GM20431 (cell line): ENCODE measurements around the gene SHISA2.
"Not testable (repeated sequence)": the region's sequence is repeated elsewhere in the genome, so short reads cannot be mapped to it uniquely, and the experiment has no call there.

ENCODE experiments used
- in situ Hi-C: fragments of 300-500 bp; cut with MseI, MboI; formaldehyde crosslinking; loops from one replicate; pipeline ENCODE4 v1.15.0; 2020; ENCODE audit warnings: low sequenced_read_pairs; ENCODE audit not compliant: unreplicated experiment

Gene SHISA2

DNA sequence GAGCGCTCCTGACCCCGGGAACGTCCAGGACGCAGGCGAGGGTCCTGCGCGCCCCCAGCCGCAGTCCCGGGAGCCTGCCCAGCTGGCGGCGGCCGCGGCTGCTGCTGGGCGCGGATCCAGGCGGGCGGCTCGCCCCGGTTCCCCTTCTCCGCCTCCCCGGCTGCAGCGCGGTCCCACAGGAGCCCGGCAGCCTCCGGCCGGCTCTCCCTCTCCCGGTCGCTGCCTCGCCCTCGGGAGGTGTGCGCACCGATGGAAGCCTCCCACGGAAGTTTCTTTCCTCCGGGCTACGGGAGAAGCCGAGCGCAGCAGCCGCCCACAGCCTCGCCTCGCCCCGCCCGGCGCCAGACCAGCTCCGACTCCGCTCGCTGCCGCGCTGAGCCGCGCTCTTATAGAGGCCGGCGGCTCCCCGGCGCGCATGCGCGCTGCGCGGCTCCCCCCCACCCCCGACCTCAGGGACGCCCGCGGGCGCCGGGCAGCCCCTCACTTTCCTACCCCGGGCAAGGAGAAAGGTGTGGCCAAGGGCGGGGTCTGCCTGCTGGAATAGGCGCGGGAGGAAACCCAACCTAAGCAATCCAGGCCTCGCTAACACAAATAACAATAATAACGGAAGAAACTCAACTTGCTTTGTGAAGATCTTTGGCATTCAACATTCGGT, at the start of gene SHISA2:
SHISA2 (minus strand) TSS at position 360 of the 655 bp plus-strand sequence. CDS start 1,041 bp downstream, outside the sequence.
- in situ Hi-C loops: no loop called here

DNA sequence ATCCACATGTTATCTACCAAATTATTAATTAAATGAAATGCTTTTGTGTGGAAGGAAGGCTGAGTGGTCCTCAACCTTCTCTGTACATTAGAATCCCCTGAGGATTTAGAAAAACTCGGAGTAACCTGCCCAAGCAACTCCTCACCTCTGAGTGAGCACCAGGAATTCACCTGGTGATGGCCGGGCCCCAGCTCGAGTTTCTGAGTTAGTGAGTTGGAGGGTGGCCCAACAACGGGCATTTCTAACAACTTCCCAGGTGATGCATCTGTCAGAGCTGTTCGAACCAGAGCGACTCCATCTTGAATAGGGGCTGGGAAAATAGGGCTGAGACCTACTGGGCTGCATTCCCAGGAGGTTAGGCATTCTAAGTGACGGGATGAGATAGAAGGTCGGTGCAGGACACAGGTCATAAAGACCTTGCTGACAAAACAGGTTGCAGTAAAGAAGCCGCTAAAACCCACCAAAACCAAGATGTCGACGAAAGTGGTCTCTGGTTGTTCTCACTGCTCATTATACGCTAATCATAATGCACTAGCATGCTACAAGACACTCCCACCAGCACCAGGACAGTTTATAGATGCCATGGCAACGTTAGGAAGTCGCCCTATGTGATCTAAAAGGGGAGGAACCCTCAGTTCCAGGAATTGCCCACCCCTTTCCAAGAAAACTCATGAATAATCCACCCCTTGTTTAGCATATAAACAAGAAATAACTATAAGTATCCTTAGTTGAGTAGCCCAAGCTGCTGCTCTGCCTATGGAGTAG, 44.2 kb upstream of the SHISA2 start:
- in situ Hi-C loops: no loop called here

DNA sequence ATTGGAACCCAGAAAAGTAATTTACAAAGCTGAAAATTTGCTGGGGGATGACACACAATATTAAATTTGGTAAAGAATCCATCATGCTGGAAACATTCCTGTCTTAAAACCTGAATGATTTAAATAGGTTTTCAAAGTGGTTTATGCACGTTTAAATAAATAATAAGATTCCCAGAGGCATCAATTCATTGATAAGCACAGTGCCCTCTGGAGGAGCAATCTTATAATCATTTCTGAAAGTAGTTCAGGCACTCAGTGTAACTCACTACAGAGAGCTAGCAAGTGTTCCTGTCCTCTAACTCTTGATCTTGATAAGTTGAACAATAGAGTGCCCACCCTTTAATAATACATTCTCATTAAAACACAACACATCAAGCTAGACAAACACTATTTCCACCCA, 43.5 kb upstream of the SHISA2 start:
- in situ Hi-C loops: no loop called here

DNA sequence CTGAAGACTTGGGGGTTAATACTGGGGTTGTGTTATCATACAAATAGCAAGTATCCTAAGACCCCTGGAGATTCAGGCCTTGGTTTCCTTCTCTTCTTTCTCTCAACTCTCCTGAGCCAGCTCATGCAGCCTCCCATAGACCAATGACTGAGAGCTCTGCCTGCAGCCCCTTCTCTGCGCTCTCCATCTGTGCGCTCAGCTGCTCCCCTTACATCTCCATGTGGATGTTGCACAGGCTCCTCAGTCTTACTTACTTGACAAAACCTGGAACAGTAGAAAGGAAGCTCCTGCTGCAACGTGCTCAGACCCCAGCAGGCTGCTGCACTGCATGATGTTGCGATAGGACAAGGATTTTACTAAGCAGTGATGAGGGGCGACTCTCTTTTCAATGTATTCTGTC, 25.0 kb upstream of the SHISA2 start:
- in situ Hi-C loops: loop anchor here (10.0 kb wide), 1 partner anchor 502 kb away; no protein-coding TSS in a partner anchor

DNA sequence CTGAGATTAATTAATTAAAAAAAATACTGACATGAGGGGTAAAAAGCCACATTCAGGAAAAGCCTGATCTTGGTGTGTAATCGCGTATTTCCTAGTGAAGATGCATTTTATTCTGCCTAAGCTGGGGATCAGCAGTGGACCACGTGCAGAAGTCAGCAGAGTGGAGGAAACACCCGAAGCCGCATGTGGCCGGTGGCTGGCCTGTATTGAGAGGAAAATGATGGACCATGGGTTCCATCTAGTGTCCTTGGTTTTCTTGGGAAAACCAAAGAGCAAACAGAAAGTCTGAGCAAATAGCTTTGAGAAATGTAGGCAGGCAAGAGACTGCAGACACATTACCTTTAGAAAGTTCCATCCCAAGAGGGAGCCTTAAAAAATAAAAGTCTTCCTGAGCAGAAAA, 23.7 kb upstream of the SHISA2 start:
- in situ Hi-C loops: loop anchor here (10.0 kb wide), 1 partner anchor 501 kb away; no protein-coding TSS in a partner anchor

DNA sequence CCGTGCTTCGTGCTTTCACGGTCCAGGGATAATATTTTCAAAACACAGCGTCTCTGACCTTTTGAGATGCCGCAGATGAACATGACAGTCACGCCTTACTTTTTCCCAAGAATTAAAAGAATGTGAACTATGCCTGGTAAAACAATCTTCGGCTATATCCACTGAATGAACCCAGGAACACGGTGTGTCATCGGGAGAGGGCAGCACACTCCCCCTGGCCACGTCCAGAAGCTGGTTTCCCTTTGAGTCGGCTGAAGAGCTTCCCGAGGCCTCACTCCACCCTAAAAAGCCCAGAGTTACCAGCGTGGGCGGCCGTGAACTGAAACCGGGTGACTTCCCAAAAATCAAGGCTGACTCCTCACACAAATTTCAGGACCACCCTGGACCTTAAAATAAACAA, 22.9 kb upstream of the SHISA2 start:
- in situ Hi-C loops: loop anchor here (10.0 kb wide), 1 partner anchor 500 kb away; no protein-coding TSS in a partner anchor

DNA sequence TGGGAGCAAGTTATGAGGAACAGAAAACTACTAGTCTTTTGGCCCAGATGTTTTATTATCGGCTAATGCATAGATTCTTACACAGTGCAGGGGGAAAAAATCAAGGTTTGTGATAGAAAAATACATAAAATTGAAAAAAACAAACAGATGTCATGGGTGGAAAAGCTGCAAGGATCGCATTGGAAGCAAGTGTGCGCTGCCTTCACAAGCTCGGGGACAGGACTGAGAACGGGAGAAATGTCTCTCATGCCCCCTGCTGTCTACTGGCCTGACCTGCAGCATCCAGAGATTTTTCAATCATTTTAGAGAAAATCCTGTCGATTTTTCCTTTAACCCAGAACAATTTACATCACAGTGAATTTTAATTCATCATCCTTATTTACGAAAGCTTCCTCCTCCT, 20.5 kb upstream of the SHISA2 start:
- in situ Hi-C loops: loop anchor here (10.0 kb wide), 1 partner anchor 498 kb away; no protein-coding TSS in a partner anchor

DNA sequence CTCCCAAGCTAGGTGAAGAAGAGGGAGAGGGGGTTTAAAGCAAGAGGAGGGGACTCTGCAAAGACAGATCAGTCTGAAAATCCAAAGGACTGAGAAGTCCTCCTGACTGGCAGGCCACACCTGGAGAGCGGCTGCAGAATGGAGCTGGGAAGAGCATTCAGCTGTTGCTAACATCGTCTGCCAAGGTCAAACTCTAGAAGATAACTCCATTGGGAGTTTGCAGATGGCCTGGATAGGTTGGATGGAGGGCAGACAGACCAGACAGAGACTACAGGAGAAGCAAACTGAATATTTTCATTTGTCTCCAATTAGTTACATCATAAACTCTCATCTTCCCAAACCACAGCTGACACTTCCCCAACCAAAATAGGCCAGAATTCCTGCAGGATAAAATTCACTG, 19.9 kb upstream of the SHISA2 start:
- in situ Hi-C loops: loop anchor here (10.0 kb wide), 1 partner anchor 497 kb away; no protein-coding TSS in a partner anchor

DNA sequence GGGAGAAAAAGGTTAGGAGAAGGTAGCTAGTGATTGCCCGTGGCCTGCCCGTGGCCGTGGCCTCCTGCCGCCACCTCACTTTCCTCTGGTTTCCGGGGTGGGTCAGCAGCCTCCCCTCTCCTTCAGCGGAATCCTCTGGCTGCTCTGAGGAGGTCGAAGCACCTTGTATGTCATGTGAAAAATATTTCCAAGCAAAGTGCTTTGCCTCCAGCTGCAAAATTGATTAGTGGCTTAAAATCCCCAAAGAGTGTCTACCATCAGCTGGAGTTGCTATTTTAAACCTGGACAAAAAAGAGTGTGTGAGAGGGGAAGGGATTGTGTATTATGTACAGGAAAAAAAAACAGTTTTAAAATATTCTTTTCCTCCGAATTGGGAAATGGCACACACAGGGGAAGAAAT, 17.8 kb upstream of the SHISA2 start:
- in situ Hi-C loops: loop anchor here (10.0 kb wide), 1 partner anchor 495 kb away; no protein-coding TSS in a partner anchor

DNA sequence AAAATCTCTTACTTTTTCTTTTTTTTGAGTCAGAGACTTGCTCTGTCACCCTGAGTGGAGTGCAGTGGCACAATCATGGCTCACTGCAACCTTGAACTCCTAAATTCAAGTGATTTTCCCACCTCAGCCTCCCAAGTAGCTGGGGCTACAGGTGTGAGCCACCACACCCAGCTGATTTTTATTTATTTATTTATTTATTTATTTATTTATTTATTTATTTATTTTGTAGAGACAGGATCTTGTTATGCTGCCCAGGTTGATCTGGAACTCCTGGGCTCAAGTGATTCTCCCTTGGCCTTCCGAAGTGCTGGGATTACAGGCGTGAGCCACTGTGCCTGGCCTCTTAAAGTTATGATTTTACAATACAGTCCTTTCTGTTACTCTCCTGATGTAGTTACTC, 16.6 kb upstream of the SHISA2 start:
- in situ Hi-C loops: not testable (repeated sequence)

DNA sequence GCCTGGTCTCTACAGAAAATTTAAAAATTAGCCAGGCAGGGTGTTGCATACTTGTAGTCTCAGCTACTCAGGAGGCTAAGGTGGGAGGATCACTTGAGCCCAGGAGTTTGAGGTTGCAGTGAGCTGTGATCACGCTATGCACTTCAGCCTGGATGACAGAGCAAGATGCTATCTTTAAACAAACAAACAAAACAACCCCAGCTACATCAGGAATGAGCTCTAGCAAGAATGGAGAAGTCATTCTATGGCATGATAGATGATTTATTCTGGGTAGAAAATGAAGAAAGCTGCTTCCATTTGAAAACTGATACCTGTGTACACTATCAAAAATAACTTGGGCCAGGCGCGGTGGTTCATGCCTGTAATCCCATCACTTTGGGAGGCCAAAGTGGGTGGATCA, 15.8 kb upstream of the SHISA2 start:
- in situ Hi-C loops: no loop called here

DNA sequence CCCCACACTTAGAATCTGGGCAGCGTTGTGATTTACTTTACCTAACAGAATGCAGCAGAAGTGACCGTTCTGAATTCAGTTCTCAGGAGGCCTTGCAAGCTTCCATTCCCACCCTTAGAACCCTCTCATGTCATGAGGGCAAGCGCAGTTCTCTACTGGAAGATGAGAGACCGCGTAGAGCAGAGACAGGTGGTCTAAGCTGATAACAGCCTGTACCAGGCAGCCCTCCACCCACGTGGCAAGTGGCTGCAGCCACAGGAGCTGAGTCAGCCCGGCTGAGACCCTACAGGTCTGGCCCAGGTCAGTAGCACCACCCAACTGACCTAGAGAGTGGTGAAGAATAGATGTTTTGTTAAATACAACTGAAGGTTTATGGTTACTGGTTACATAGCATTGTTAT, 14.7 kb upstream of the SHISA2 start:
- in situ Hi-C loops: not testable (repeated sequence)

DNA sequence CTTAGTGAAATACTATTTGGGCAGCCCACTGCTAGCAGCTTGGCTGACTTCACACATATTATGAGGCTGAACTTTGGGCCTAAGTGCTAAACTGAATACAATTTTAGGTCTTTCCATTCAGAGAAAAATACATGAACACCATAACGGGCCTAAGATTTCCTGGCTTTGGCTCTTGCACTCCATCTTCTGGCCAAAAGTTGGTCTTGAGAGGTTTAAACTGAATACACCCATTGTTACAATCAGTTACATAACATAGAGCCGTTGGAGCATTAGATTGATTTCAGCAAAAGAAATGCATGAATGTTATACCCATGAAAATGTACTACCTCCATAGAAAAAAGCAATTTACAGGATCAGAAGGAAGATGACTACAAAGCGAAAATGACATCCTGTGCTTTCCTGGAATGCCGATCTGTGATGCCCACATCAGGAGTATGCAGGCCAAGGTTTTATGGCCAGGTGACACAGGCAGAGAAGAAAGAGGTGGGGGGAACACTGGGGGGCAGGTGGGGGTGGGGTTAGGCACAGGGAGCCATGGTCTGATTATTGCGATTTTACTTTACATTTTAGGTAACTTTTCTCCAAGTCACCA, 11.1 kb upstream of the SHISA2 start:
- in situ Hi-C loops: no loop called here

DNA sequence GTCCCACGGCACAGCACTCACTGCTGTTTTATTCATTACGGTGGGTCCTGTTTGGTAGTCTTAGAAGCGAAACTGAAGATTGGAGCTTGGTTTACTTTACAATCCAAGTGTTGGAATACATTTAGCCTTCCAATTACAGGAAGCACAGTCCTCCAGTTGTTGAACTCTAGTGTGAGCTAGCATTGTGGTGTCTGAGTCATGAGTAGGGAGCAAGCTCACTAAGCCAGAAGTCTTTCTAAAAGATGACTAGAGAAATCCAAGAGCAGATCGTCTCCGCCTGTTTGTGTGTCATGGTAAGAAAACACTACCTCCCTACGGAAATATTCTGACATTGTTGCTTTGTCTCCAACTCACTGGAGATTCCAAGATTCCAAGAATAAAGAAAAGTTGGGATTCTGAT, 10.1 kb upstream of the SHISA2 start:
- in situ Hi-C loops: no loop called here

DNA sequence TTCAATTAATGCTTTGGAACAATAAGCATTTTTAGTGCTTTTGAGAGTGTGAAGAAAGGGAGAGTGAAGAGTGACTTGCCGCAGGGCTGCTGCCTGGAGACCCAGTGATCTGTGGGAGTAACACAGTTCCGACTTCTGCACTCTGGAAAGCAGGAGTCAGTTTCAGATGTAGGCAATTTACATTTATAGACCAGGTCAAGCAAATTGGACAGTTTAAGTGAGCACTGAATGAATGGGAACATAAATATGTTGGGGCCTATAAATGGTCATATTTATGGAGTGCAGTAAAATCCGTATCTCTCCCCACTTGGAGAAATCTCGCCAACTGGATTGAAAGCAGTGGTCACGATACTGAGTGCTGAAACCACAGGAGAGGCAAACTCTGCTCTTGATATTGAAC, 9.4 kb upstream of the SHISA2 start:
- in situ Hi-C loops: no loop called here

DNA sequence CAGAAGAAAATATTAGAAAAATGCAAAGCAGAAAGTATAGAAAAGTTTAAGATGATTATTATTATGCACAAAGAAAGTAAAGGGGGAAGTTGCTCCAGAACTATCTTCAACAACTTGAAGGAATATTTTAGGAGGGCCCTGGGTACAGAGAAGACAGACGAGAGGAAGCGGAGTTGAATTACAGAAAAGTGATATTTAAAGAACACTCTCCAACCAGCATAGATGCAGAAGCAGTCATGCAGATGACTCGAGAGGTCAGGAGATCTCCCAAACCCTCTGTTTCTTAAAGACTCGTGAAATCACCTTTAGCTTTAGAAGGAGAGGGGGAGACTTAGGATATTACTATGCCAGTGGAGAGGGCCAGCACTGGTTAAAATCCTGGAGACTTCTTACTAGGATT, 8.5 kb upstream of the SHISA2 start:
- in situ Hi-C loops: no loop called here

DNA sequence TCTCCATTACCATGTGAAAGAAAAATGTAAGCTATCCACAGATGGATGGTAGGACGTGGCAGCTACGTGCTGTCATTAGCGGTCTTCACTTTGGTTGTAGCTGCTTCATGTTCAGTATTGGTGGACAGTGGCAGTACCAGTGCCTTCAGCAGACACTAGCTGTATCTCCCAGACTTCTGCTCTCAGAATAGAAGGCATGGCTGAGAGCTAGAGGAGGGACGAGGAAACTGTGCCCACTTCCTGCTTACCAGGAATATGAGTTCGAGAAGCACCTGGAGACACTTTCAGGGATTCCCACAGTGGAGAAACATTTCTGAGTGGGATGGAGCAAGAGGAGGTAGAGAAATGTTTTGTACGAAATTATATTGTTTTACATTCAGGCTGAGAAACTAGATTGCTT, 6.9 kb upstream of the SHISA2 start:
- in situ Hi-C loops: no loop called here

DNA sequence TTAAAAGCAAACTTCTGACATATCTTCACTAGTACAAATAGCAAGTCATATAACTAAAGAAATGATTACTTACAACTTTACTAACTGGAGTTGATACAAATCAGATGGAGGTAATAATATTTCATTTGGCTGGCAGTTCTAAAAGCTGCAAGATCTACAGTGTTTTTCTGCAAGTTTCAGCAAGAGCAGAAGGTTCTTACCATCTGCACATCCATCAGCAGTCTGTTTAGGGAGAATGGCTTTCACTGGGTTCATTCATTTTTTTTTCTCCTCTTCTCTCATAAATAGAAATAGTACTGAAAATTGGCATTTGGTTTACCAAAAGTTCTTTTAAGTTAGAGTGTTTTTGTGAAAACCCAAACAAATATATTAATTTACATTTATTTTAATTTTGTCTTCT, 3.1 kb upstream of the SHISA2 start:
- in situ Hi-C loops: no loop called here

DNA sequence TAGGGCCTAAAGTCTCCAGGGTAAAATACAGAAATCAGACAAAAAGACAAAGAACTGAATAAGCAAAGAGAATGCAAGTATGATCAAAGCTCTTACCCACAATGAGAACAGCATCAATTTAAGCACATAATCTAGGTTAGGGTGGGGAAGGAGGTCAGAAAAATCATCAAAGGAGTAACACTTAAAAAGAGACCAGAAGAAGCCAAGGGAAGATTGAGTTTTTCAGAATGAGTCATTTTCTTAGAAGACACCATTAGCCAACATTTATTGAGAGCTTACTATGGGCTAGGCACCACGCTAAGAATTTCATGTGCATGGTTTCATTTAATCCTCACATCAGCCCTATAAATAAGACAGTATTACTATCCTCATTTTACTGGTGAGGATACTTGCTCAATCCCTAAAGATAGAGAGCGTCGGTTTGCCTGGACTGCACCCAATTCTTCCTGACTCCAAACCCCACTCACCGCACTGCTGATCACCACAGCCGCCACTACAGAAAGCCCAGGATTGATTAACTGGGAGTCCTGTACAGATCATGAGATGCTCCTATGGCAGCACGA, 1.7 kb upstream of the SHISA2 start:
- in situ Hi-C loops: no loop called here

DNA sequence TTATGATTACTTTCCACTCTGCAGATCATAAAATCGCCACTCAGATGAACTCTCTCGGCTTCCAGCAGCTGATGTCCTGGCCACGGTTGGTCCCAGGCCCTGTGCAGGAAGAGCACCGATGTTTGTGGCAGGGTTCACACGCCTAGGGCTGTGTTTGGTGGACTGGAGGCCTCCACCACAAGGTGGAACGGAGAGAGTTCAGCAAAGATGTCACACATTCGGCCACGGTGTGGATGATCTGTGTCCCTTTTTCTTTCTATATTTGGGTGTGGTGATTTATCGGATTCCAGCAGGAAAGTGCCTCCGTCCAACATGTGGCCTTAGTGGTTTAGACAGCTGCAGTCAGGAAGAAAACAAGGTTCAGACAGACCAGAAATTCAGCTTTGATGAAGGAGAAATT, 521 bp upstream of the SHISA2 start:
- in situ Hi-C loops: no loop called here

DNA sequence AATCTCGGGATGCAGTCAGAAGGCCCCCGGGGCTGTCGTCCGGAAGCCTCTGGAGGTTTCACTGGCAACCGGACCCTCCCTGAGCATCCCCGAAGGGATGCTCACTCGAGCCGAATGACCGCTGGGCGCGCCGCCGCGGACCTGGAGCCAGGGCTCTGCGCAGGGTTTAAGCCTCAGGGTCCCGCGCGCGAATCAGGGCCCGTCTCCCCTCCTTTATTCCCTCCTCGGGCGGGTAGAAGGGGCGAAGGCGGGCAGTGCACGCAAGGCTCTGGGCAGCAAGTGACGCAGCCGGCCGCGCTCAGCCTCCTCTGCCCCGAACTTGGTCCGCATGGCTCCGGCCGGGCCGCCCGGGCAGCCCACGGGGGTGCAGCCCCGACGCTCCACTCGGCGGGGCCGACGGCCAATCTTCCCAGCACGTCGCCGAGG, 572 bp downstream of the SHISA2 start:
- in situ Hi-C loops: no loop called here
